HG02678 (cell line): ENCODE measurements around the gene DCK.
"Not testable (repeated sequence)": the region's sequence is repeated elsewhere in the genome, so short reads cannot be mapped to it uniquely, and the experiment has no call there.

Source experiments
- ATAC-seq: cut with Tn5 transposase; IDR thresholded peaks from one replicate; pipeline ENCODE4 v1.9.1; 2021; ENCODE audit warnings: mild to moderate bottlenecking, moderate library complexity; ENCODE audit not compliant: unreplicated experiment

DCK gene

GRCh38 chr4:71059573-71059972 is 66.1 kb downstream of the DCK start:
- not testable (repeated sequence) for ATAC-seq

GRCh38 chr4:71062436-71062835 is 69.0 kb downstream of the DCK start:
- no peak for ATAC-seq

- ATAC-seq: no peak
These were observed 70.3 kb downstream of the DCK start for GRCh38 chr4:71063711-71064110.

- no peak for ATAC-seq
These were observed 71.1 kb downstream of the DCK start for GRCh38 chr4:71064521-71064920.

GRCh38 chr4:71065991-71066510 is 72.6 kb downstream of the DCK start:
- no peak for ATAC-seq

GRCh38 chr4:71066737-71067716 is 73.6 kb downstream of the DCK start:
- ATAC-seq: no peak

GRCh38 chr4:71069063-71069462 is 75.6 kb downstream of the DCK start:
- ATAC-seq: no peak

GRCh38 chr4:71070015-71070414 is 76.6 kb downstream of the DCK start:
- no peak for ATAC-seq

- no peak for ATAC-seq
These were observed 81.2 kb downstream of the DCK start for GRCh38 chr4:71074452-71075299.
